H1 (cell line): ENCODE data around the gene PCDHGB7.
A peak's percentile ranks its signal among the peaks of the same experiment; 100 is the strongest.

Experiments used
- CEBPB ChIP-seq: IDR thresholded peaks from 2 replicates; pipeline ENCODE4 v1.6.1; 2012; ENCODE audit warnings: low read depth, low read length
- CTCF ChIP-seq, 3 experiments: IDR thresholded peaks; 1 replicate in 2 of 3; 2 replicates in 1 of 3; pipeline versions ENCODE4 v1.5.1 to v1.6.1; 2011; ENCODE audit warnings: low read length in 3 of 3, mild to moderate bottlenecking in 3 of 3, inconsistent platforms in 2 of 3, low read depth in 1 of 3, moderate library complexity in 1 of 3; ENCODE audit not compliant: insufficient read depth in 1 of 3; ENCODE audit errors: control extremely low read depth in 1 of 3
- EP300 ChIP-seq, 2 experiments: IDR thresholded peaks; 1 replicate in 1 of 2; 2 replicates in 1 of 2; pipeline ENCODE4 v1.6.1; 2011 to 2012; ENCODE audit warnings: low read depth in 2 of 2, low read length in 2 of 2, mild to moderate bottlenecking in 2 of 2, borderline replicate concordance in 1 of 2, inconsistent platforms in 1 of 2, moderate library complexity in 1 of 2
- EZH2 ChIP-seq: fragments of 200-600 bp; sonication (generic); IDR thresholded peaks from 2 replicates; pipeline ENCODE4 v1.7.1; 2012; ENCODE audit warnings: low read depth, mild to moderate bottlenecking, moderate library complexity, low read length, inconsistent platforms; ENCODE audit not compliant: severe bottlenecking
- KDM1A ChIP-seq: fragments of 200-600, 300-600 bp; sonication (generic); IDR thresholded peaks from 2 replicates; pipeline ENCODE4 v1.7.1; 2016; ENCODE audit warnings: mild to moderate bottlenecking, low read length, borderline replicate concordance
- POLR2AphosphoS5 ChIP-seq: IDR thresholded peaks from 2 replicates; pipeline ENCODE4 v1.6.1; 2011; ENCODE audit warnings: low read depth, low read length

GRCh38 chr5:141420855-141421488, 3.5 kb downstream of the PCDHGB7 start, which contains the start of gene PCDHGA11:
- no peak for TF ChIP-seq POLR2AphosphoS5
- TF ChIP-seq EZH2, result no peak
- no peak for TF ChIP-seq KDM1A
- TF ChIP-seq CTCF (IDR thresholded peaks at IDR 0.05; ENCODE audit: control extremely low read depth in 1 of 3, insufficient read depth in 1 of 3, low read depth in 1 of 3, low read length in 3 of 3), result peak; percentile 59 to 77 (median 75)
- TF ChIP-seq CEBPB, result no peak
- no peak for TF ChIP-seq EP300 (IDR thresholded peaks at IDR 0.05; ENCODE audit: borderline replicate concordance in 1 of 2, low read depth in 2 of 2, low read length in 2 of 2)
